ENCODE measurements around the gene ETV6.

GRCh38 chr12:11771356-11771755 is 121.9 kb downstream of the ETV6 start:
- TF ChIP-seq CTCF (IDR thresholded peaks at IDR 0.05): no peak
- TF ChIP-seq POLR2AphosphoS5 (IDR thresholded peaks at IDR 0.05; ENCODE audit: low read depth, low read length): no peak

Measured in Panc1 (cell line).